Karpas-422 (cell line): ENCODE data around the gene HOXD13. TPM values are rescaled to one million over a fixed set of nuclear protein-coding genes. Genes with fewer than 3 reads are reported as not detected.

Experiments
- DNase-seq: peaks from one replicate; pipeline ENCODE4 v3.0.0-alpha.2; 2015
- H2AFZ ChIP-seq: fragments of 200-600 bp; sonication (generic); 2 replicates; pipeline ENCODE4 v1.6.1; 2014; ENCODE audit warnings: antibody characterized with exemption, low read length, mixed read lengths
- H3K27ac ChIP-seq: fragments of 200-600 bp; sonication (generic); 2 replicates; pipeline ENCODE4 v1.5.1; 2014; ENCODE audit warnings: mild to moderate bottlenecking, low read length, moderate library complexity
- H3K27me3 ChIP-seq: fragments of 200-600 bp; sonication (generic); 2 replicates; pipeline ENCODE4 v1.6.1; 2014; ENCODE audit warnings: low read length, mixed read lengths
- H3K36me3 ChIP-seq: fragments of 200-600 bp; sonication (generic); 2 replicates; pipeline ENCODE4 v1.6.1; 2014; ENCODE audit warnings: low read length, mixed read lengths; ENCODE audit not compliant: insufficient read depth
- H3K4me1 ChIP-seq: fragments of 200-600 bp; sonication (generic); 2 replicates; pipeline ENCODE4 v1.6.1; 2014; ENCODE audit warnings: mild to moderate bottlenecking, low read length, mixed read lengths
- H3K4me2 ChIP-seq: fragments of 200-600 bp; sonication (generic); 2 replicates; pipeline ENCODE4 v1.6.1; 2014; ENCODE audit warnings: low read length, low read depth, mild to moderate bottlenecking; ENCODE audit not compliant: poor library complexity, severe bottlenecking
- H3K4me3 ChIP-seq: fragments of 200-600 bp; sonication (generic); 2 replicates; pipeline ENCODE4 v1.5.1; 2014; ENCODE audit warnings: mild to moderate bottlenecking, antibody characterized with exemption, low read length, mixed read lengths
- H3K79me2 ChIP-seq: fragments of 200-600 bp; sonication (generic); 2 replicates; pipeline ENCODE4 v1.6.1; 2014; ENCODE audit warnings: mild to moderate bottlenecking, low read length, mixed read lengths
- H3K9ac ChIP-seq: fragments of 200-600 bp; sonication (generic); 2 replicates; pipeline ENCODE4 v1.6.0; 2014; ENCODE audit warnings: low read length
- H3K9me2 ChIP-seq: fragments of 200-600 bp; sonication (generic), shearing (Covaris generic); replicated peaks from 2 replicates; pipeline ENCODE4 v1.6.0; 2014; ENCODE audit warnings: mild to moderate bottlenecking, low read length, moderate library complexity; ENCODE audit not compliant: insufficient read depth
- H3K9me3 ChIP-seq: fragments of 300-700, 200-600 bp; sonication (generic); 2 replicates; pipeline ENCODE4 v1.6.1; 2014; ENCODE audit warnings: low read length, mixed read lengths
- H4K20me1 ChIP-seq: fragments of 200-600 bp; sonication (generic); 2 replicates; pipeline ENCODE4 v1.6.1; 2014; ENCODE audit warnings: mild to moderate bottlenecking, antibody characterized with exemption, low read length, low read depth; ENCODE audit not compliant: insufficient read depth
- total RNA-seq: library from RNA; depleted of rRNA; stranded (reverse); fragments of >200 nt; shearing (Covaris generic); gene quantifications from 2 replicates; pipeline ENCODE4 v1.2.3, GENCODE V29; 2014; ENCODE audit warnings: low replicate concordance

Gene HOXD13
- total RNA-seq, 1 experiment from 2014 or later, result not detected

- H3K36me3 ChIP-seq, result no peaks in the 10 kb centered on the region
- no peak overlapping the region for H3K27ac ChIP-seq
- H3K79me2 ChIP-seq, result no peaks in the 10 kb centered on the region
- H3K9me3 ChIP-seq, result no peaks in the 10 kb centered on the region
- no peak for DNase-seq
- no peak overlapping the region for H2AFZ ChIP-seq
- no peak overlapping the region for H3K4me3 ChIP-seq
- no peak overlapping the region for H3K9ac ChIP-seq
- no peaks in the 10 kb centered on the region for H3K9me2 ChIP-seq
- no peak overlapping the region for H3K4me2 ChIP-seq
- no peaks in the 10 kb centered on the region for H3K4me1 ChIP-seq
- no peaks in the 10 kb centered on the region for H3K27me3 ChIP-seq
- no peaks in the 10 kb centered on the region for H4K20me1 ChIP-seq
Measured at GRCh38 chr2:176084611-176085119, 7.9 kb upstream of the HOXD13 start.

GRCh38 chr2:176085120-176085788 is 7.3 kb upstream of the HOXD13 start:
- Histone ChIP-seq H3K9ac (no peak overlapping the region), H3K27ac (no peak overlapping the region), H3K79me2 (no peaks in the 10 kb centered on the region), H4K20me1 (no peaks in the 10 kb centered on the region), H3K9me2 (no peaks in the 10 kb centered on the region), H3K27me3 (no peaks in the 10 kb centered on the region), H3K9me3 (no peaks in the 10 kb centered on the region), H3K4me1 (no peaks in the 10 kb centered on the region), H3K4me2 (no peak overlapping the region), H2AFZ (no peak overlapping the region), H3K4me3 (no peak overlapping the region), H3K36me3 (no peaks in the 10 kb centered on the region)
- no peak for DNase-seq

- Histone ChIP-seq H3K27me3 (no peaks in the 10 kb centered on the region), H3K79me2 (no peaks in the 10 kb centered on the region), H3K9me2 (no peaks in the 10 kb centered on the region), H3K27ac (no peak overlapping the region), H3K4me3 (no peak overlapping the region), H3K9ac (no peak overlapping the region), H3K4me1 (no peaks in the 10 kb centered on the region), H2AFZ (no peak overlapping the region), H4K20me1 (no peaks in the 10 kb centered on the region), H3K9me3 (no peaks in the 10 kb centered on the region), H3K36me3 (no peaks in the 10 kb centered on the region), H3K4me2 (no peak overlapping the region)
- DNase-seq, result peak; percentile 67
Measured at GRCh38 chr2:176085861-176086771, 6.4 kb upstream of the HOXD13 start.

GRCh38 chr2:176087330-176088047 is 5.0 kb upstream of the HOXD13 start:
- H3K4me1 ChIP-seq, result no peaks in the 10 kb centered on the region
- DNase-seq, result no peak
- H4K20me1 ChIP-seq, result no peaks in the 10 kb centered on the region
- no peak overlapping the region for H3K9ac ChIP-seq
- H3K79me2 ChIP-seq, result no peaks in the 10 kb centered on the region
- H2AFZ ChIP-seq, result no peak overlapping the region
- no peaks in the 10 kb centered on the region for H3K27me3 ChIP-seq
- H3K36me3 ChIP-seq, result no peaks in the 10 kb centered on the region
- no peak overlapping the region for H3K4me3 ChIP-seq
- no peak overlapping the region for H3K4me2 ChIP-seq
- no peaks in the 10 kb centered on the region for H3K9me2 ChIP-seq
- H3K9me3 ChIP-seq, result no peaks in the 10 kb centered on the region
- no peak overlapping the region for H3K27ac ChIP-seq

- no peaks in the 10 kb centered on the region for H3K27me3 ChIP-seq
- no peaks in the 10 kb centered on the region for H4K20me1 ChIP-seq
Measured at GRCh38 chr2:176088048-176088936, 4.2 kb upstream of the HOXD13 start.

GRCh38 chr2:176088937-176089842 is 3.3 kb upstream of the HOXD13 start:
- Histone ChIP-seq H3K4me2 (no peak overlapping the region), H3K9ac (no peak overlapping the region), H2AFZ (no peak overlapping the region), H3K27ac (no peak overlapping the region), H3K79me2 (no peaks in the 10 kb centered on the region), H3K4me3 (no peak overlapping the region), H3K4me1 (no peaks in the 10 kb centered on the region), H3K9me2 (no peaks in the 10 kb centered on the region), H4K20me1 (no peaks in the 10 kb centered on the region), H3K27me3 (no peaks in the 10 kb centered on the region), H3K9me3 (no peaks in the 10 kb centered on the region), H3K36me3 (no peaks in the 10 kb centered on the region)
- no peak for DNase-seq

More at GRCh38 chr2:176088048-176088936, 4.2 kb upstream of the HOXD13 start:
- peak; percentile 62 for DNase-seq
- H2AFZ ChIP-seq, result no peak overlapping the region; the same call in 1 of the 2 replicates
- H3K4me2 ChIP-seq, result no peak overlapping the region
- no peak overlapping the region for H3K4me3 ChIP-seq
- no peaks in the 10 kb centered on the region for H3K9me2 ChIP-seq
- H3K79me2 ChIP-seq, result no peaks in the 10 kb centered on the region
- no peaks in the 10 kb centered on the region for H3K36me3 ChIP-seq
- H3K4me1 ChIP-seq, result no peaks in the 10 kb centered on the region
- H3K27ac ChIP-seq, result no peak overlapping the region
- H3K9me3 ChIP-seq, result no peaks in the 10 kb centered on the region
- H3K9ac ChIP-seq, result no peak overlapping the region

GRCh38 chr2:176089843-176090395 is 2.6 kb upstream of the HOXD13 start:
- no peak overlapping the region for H3K4me2 ChIP-seq
- no peak overlapping the region for H3K4me3 ChIP-seq
- no peak overlapping the region for H3K27ac ChIP-seq
- no peaks in the 10 kb centered on the region for H3K36me3 ChIP-seq
- H3K9ac ChIP-seq, result no peak overlapping the region
- H2AFZ ChIP-seq, result no peak overlapping the region
- DNase-seq, result no peak
- no peaks in the 10 kb centered on the region for H3K9me3 ChIP-seq
- no peaks in the 10 kb centered on the region for H3K27me3 ChIP-seq
- H4K20me1 ChIP-seq, result no peaks in the 10 kb centered on the region
- no peaks in the 10 kb centered on the region for H3K79me2 ChIP-seq
- H3K9me2 ChIP-seq, result no peaks in the 10 kb centered on the region
- no peaks in the 10 kb centered on the region for H3K4me1 ChIP-seq
